MM.1S (cell line): Measurements from ENCODE around the gene ACTL7B.

Experiments used
- DNase-seq: peaks from one replicate; pipeline ENCODE4 v3.0.0-alpha.2; 2015
- H2AFZ ChIP-seq: fragments of 300-600 bp; sonication (generic); 2 replicates; pipeline ENCODE4 v1.6.0; 2016; ENCODE audit warnings: antibody characterized with exemption, low read length
- H3F3A ChIP-seq: fragments of 300-600 bp; sonication (generic); 2 replicates; pipeline ENCODE4 v1.6.1; 2016; ENCODE audit warnings: mild to moderate bottlenecking, antibody characterized with exemption, low read length, moderate library complexity, mixed read lengths; ENCODE audit not compliant: insufficient read depth
- H3K27ac ChIP-seq: fragments of 300-600 bp; sonication (generic); 2 replicates; pipeline ENCODE4 v1.5.1; 2016; ENCODE audit warnings: mild to moderate bottlenecking, low read length
- H3K27me3 ChIP-seq: fragments of 300-600 bp; sonication (generic); replicated peaks from 2 replicates; pipeline ENCODE4 v1.6.0; 2016; ENCODE audit warnings: low read length; ENCODE audit not compliant: insufficient read depth
- H3K36me3 ChIP-seq: fragments of 300-600 bp; sonication (generic); replicated peaks from 2 replicates; pipeline ENCODE4 v1.6.1; 2016; ENCODE audit warnings: mild to moderate bottlenecking, low read length, mixed read lengths; ENCODE audit not compliant: insufficient read depth
- H3K4me1 ChIP-seq: fragments of 300-600 bp; sonication (generic); 2 replicates; pipeline ENCODE4 v1.6.1; 2016; ENCODE audit warnings: low read length, mixed read lengths
- H3K4me2 ChIP-seq: fragments of 300-600 bp; sonication (generic); 2 replicates; pipeline ENCODE4 v1.6.0; 2016; ENCODE audit warnings: low read depth, low read length
- H3K4me3 ChIP-seq: fragments of 300-600 bp; sonication (generic); 2 replicates; pipeline ENCODE4 v1.5.1; 2016; ENCODE audit warnings: low read length, mixed read lengths
- H3K79me2 ChIP-seq: fragments of 300-600 bp; sonication (generic); 2 replicates; pipeline ENCODE4 v1.6.1; 2016; ENCODE audit warnings: mixed run types, low read length, mixed read lengths
- H3K9ac ChIP-seq: fragments of 300-600 bp; sonication (generic); 2 replicates; pipeline ENCODE4 v1.6.1; 2016; ENCODE audit warnings: low read length, mixed read lengths
- H3K9me2 ChIP-seq: fragments of 300-600 bp; sonication (generic); replicated peaks from 2 replicates; pipeline ENCODE4 v1.6.1; 2016; ENCODE audit warnings: mild to moderate bottlenecking, low read length, mixed read lengths; ENCODE audit not compliant: insufficient read depth
- H3K9me3 ChIP-seq: fragments of 300-600 bp; sonication (generic); replicated peaks from 2 replicates; pipeline ENCODE4 v1.6.1; 2016; ENCODE audit warnings: mild to moderate bottlenecking, low read length, mixed read lengths; ENCODE audit not compliant: insufficient read depth
- H4K20me1 ChIP-seq: fragments of 300-600 bp; sonication (generic); 2 replicates; pipeline ENCODE4 v1.6.1; 2016; ENCODE audit warnings: mild to moderate bottlenecking, low read length, moderate library complexity, mixed read lengths; ENCODE audit not compliant: insufficient read depth
- CTCF ChIP-seq: fragments of 300-600 bp; sonication (generic); IDR thresholded peaks from 2 replicates; pipeline ENCODE4 v1.5.1; 2016; ENCODE audit warnings: antibody characterized with exemption, low read length, mixed read lengths
- EZH2 ChIP-seq: fragments of 300-600 bp; sonication (generic); optimal IDR thresholded peaks from 2 replicates; pipeline ENCODE3; 2017; ENCODE audit warnings: low read depth, mild to moderate bottlenecking, antibody characterized with exemption, low read length, mixed read lengths
- EZH2phosphoT487 ChIP-seq: fragments of 300-600 bp; sonication (generic); IDR thresholded peaks from 2 replicates; pipeline ENCODE4 v1.6.1; 2018; ENCODE audit warnings: antibody characterized with exemption, low read length

The ACTL7B gene

GRCh38 chr9:108882052-108882888 lies 26.5 kb upstream of the ACTL7B start:
- Histone ChIP-seq H3K4me1 (peaks cover 11% of the 10 kb centered on the region), H4K20me1 (no peaks in the 10 kb centered on the region), H3K9me3 (no peaks in the 10 kb centered on the region), H3K9ac (no peak overlapping the region), H3K9me2 (no peaks in the 10 kb centered on the region), H3K36me3 (no peaks in the 10 kb centered on the region; the same call in 1 of the 2 replicates), H3K79me2 (no peaks in the 10 kb centered on the region), H3K4me2 (no peak overlapping the region), H3F3A (no peaks in the 10 kb centered on the region), H3K27ac (no peak overlapping the region), H3K27me3 (no peaks in the 10 kb centered on the region), H3K4me3 (no peak overlapping the region), H2AFZ (no peak overlapping the region)
- no peak for DNase-seq
- TF ChIP-seq EZH2 (no peak), EZH2phosphoT487 (no peak), CTCF (no peak)

GRCh38 chr9:108880738-108881316 lies 25.0 kb upstream of the ACTL7B start:
- Histone ChIP-seq H3K9me2 (no peaks in the 10 kb centered on the region), H3K4me2 (no peak overlapping the region), H3K36me3 (no peaks in the 10 kb centered on the region; the same call in 1 of the 2 replicates), H3K79me2 (no peaks in the 10 kb centered on the region), H4K20me1 (no peaks in the 10 kb centered on the region), H3K27me3 (no peaks in the 10 kb centered on the region), H2AFZ (no peak overlapping the region), H3K4me1 (peaks cover 4% of the 10 kb centered on the region), H3K4me3 (no peak overlapping the region), H3K9me3 (no peaks in the 10 kb centered on the region), H3K27ac (no peak overlapping the region), H3K9ac (no peak overlapping the region), H3F3A (no peaks in the 10 kb centered on the region)
- TF ChIP-seq CTCF (no peak), EZH2 (no peak), EZH2phosphoT487 (no peak)
- DNase-seq, result no peak

GRCh38 chr9:108877524-108877923 lies 21.7 kb upstream of the ACTL7B start:
- DNase-seq, result no peak
- H3K9me3 ChIP-seq, result no peaks in the 10 kb centered on the region
- H3K9me2 ChIP-seq, result no peaks in the 10 kb centered on the region
- no peaks in the 10 kb centered on the region; the same call in 1 of the 2 replicates for H3K36me3 ChIP-seq
- no peaks in the 10 kb centered on the region for H3K27me3 ChIP-seq
- H2AFZ ChIP-seq, result no peak overlapping the region
- no peaks in the 10 kb centered on the region for H3K4me1 ChIP-seq
- H3K4me3 ChIP-seq, result no peak overlapping the region
- H3K9ac ChIP-seq, result no peak overlapping the region
- TF ChIP-seq EZH2, result no peak
- TF ChIP-seq EZH2phosphoT487, result no peak
- no peak for TF ChIP-seq CTCF
- no peaks in the 10 kb centered on the region for H3K79me2 ChIP-seq
- H3K27ac ChIP-seq, result no peak overlapping the region
- H3F3A ChIP-seq, result no peaks in the 10 kb centered on the region
- no peaks in the 10 kb centered on the region for H4K20me1 ChIP-seq
- no peak overlapping the region for H3K4me2 ChIP-seq
